ENCODE results near the gene ACTN2. TPM values are rescaled to one million over a fixed set of nuclear protein-coding genes. Genes with fewer than 3 reads are reported as not detected.

Gene ACTN2
- total RNA-seq, 2 experiments from 2014 or later: 0.11 to 0.18 TPM

DNA sequence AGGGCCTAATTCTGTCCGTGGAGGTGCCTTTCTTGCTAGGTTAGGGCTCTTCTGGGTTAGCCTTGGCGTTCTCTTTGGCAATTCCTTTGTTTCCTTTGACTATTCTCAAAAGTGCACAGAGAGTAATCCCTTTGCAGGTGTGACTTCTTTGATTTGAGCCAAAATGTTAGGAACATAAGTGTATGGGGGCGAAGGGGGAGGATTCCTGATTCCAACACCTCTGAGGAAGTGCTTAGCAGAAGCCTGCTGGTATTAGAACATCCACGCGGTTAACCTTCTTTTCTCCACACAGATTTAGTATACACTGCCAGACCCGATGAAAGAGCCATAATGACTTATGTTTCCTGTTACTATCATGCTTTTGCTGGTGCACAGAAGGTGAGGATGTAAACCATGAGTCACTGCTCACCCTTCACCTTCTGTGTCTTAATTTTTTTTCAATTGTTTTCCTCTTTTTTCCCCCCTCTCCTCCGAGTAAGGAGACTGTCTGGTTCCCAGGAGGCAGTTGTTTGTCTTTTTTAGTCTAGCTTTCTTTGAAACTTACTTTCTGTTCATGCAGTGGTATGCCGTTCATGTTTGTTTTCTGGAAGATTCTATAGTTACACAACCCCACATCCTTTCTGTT, 48.0 kb downstream of the ACTN2 start:
- intact Hi-C loops (cut with micrococcal nuclease): no loop called here
- DNase-seq (no peak), ATAC-seq (peak; percentile 37)
- peaks cover 2% of the 10 kb centered on the region for H3K27me3 Mint-ChIP-seq
- TF ChIP-seq, protein P1, sequence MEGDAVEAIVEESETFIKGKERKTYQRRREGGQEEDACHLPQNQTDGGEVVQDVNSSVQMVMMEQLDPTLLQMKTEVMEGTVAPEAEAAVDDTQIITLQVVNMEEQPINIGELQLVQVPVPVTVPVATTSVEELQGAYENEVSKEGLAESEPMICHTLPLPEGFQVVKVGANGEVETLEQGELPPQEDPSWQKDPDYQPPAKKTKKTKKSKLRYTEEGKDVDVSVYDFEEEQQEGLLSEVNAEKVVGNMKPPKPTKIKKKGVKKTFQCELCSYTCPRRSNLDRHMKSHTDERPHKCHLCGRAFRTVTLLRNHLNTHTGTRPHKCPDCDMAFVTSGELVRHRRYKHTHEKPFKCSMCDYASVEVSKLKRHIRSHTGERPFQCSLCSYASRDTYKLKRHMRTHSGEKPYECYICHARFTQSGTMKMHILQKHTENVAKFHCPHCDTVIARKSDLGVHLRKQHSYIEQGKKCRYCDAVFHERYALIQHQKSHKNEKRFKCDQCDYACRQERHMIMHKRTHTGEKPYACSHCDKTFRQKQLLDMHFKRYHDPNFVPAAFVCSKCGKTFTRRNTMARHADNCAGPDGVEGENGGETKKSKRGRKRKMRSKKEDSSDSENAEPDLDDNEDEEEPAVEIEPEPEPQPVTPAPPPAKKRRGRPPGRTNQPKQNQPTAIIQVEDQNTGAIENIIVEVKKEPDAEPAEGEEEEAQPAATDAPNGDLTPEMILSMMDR (IDR thresholded peaks at IDR 0.05): no peak
- no peaks in the 10 kb centered on the region for H3K36me3 Mint-ChIP-seq (ENCODE audit: low read depth)
- no peaks in the 10 kb centered on the region for H3K9me3 Mint-ChIP-seq
- CTCF ChIA-PET: no interaction called here
- H3K4me1 Mint-ChIP-seq (ENCODE audit: low read depth): peaks cover 2% of the 10 kb centered on the region
- POLR2A ChIA-PET: no interaction called here
- no peak overlapping the region for H3K4me3 Mint-ChIP-seq
- no peak overlapping the region for H3K27ac Mint-ChIP-seq

DNA sequence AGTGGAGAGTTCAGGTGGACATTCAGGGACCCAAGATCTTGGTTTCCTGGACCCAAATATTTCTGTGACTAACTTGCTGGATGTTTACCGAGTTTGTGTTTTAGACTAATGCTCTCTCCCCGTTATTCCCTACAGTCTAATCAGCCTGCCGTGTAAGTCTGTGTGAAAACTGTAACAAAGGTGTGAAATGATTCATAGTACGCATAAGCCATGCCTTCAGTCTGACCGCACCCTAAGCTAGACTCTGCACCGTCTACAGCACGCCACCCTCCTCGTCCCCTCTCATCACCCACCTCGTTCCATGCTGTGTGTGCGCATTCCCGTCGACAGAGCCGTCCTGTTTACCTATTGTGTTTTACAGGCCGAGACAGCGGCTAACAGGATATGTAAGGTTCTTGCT, 50.5 kb downstream of the ACTN2 start:
- Mint-ChIP-seq H3K36me3 (ENCODE audit: low read depth) (no peaks in the 10 kb centered on the region), H3K27me3 (peaks cover 10% of the 10 kb centered on the region), H3K27ac (no peak overlapping the region), H3K9me3 (no peaks in the 10 kb centered on the region), H3K4me1 (ENCODE audit: low read depth) (peaks cover 2% of the 10 kb centered on the region), H3K4me3 (no peak overlapping the region)
- TF ChIP-seq, protein P1 (IDR thresholded peaks at IDR 0.05): no peak
- CTCF ChIA-PET: no interaction called here
- DNase-seq: no peak
- POLR2A ChIA-PET: no interaction called here
- no peak for ATAC-seq
- intact Hi-C loops (cut with micrococcal nuclease): no loop called here

DNA sequence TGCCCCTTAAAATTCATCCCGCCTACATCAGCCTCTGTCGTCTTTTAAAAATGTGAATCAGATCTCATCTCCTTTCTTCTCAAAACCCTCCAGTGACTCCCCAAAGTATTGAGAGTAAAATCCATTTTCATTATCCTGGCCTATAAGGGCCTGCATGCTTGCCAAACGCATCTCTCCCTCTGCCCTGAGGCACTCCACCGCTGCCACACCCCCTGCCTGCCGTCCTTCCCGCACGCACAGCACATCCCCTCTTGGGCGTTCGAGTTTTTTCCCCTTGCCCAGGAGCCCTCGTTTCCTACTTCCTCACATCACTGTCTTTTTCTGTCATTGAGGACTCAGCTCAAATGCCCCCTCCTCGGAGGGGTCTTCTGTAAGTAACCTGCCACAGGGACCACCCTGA, 55.5 kb downstream of the ACTN2 start:
- ATAC-seq (no peak), DNase-seq (no peak)
- Mint-ChIP-seq H3K36me3 (ENCODE audit: low read depth) (no peaks in the 10 kb centered on the region), H3K27me3 (peaks cover 10% of the 10 kb centered on the region), H3K4me1 (ENCODE audit: low read depth) (no peaks in the 10 kb centered on the region), H3K27ac (no peak overlapping the region), H3K9me3 (no peaks in the 10 kb centered on the region), H3K4me3 (no peak overlapping the region)
- TF ChIP-seq, protein P1 (IDR thresholded peaks at IDR 0.05): no peak
- CTCF ChIA-PET: no interaction called here
- intact Hi-C loops (cut with micrococcal nuclease): no loop called here
- POLR2A ChIA-PET: no interaction called here

DNA sequence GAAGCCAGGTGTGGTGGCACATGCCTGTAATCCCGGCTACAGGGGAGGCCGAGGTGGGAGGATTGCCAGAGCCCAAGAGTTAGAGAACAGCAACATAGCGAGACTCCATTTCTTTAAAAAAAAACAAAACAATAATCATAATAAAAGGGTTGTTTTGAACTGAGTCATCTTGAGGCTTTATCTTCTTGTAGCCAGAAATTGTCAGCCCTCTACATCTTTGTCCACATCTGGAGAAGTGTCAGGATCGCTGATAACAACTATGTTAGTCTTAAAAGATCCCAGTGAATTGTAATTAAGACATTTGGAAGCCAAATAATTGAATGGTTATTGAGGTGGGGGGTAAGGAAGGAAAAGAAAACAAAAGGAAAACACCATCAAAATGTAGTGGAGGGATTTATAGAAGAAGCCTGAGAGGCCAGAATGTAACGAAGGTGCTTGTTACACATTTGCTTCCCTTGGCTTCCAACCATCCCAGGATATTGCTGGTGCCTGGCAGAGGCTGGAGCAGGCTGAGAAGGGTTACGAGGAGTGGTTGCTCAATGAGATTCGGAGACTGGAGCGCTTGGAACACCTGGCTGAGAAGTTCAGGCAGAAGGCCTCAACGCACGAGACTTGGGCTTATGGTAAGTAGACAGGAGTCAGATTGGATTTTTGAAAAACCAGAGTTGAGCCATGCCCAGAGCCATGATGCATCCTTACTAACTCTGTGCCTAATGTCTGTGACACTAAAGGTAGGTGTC, 56.3 kb downstream of the ACTN2 start:
- intact Hi-C loops (cut with micrococcal nuclease): no loop called here
- H3K27ac Mint-ChIP-seq: no peak overlapping the region
- no peak for ATAC-seq
- H3K36me3 Mint-ChIP-seq (ENCODE audit: low read depth): no peaks in the 10 kb centered on the region
- H3K9me3 Mint-ChIP-seq: no peaks in the 10 kb centered on the region
- no peaks in the 10 kb centered on the region for H3K4me1 Mint-ChIP-seq (ENCODE audit: low read depth)
- no peak overlapping the region for H3K4me3 Mint-ChIP-seq
- POLR2A ChIA-PET: no interaction called here
- TF ChIP-seq, protein P1 (IDR thresholded peaks at IDR 0.05): no peak
- peaks cover 10% of the 10 kb centered on the region for H3K27me3 Mint-ChIP-seq
- DNase-seq: no peak
- CTCF ChIA-PET: no interaction called here

DNA sequence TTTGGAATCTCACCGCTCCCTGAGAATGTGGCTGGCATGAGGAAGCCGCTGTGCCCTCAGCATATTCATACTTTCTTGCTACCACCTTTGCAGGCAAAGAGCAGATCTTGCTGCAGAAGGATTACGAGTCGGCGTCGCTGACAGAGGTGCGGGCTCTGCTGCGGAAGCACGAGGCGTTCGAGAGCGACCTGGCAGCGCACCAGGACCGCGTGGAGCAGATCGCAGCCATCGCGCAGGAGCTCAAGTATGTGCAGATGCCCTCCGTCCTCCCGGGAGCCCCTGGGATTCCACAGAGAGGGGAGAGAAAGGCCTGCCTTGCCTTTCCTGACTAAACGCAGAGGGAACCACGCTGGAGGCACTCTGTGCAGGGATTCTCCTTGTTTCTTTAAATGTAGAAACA, 58.2 kb downstream of the ACTN2 start:
- ATAC-seq: no peak
- POLR2A ChIA-PET: no interaction called here
- peaks cover 15% of the 10 kb centered on the region for H3K27me3 Mint-ChIP-seq
- H3K27ac Mint-ChIP-seq: no peak overlapping the region
- intact Hi-C loops (cut with micrococcal nuclease): no loop called here
- TF ChIP-seq, protein P1 (IDR thresholded peaks at IDR 0.05): no peak
- no peaks in the 10 kb centered on the region for H3K36me3 Mint-ChIP-seq (ENCODE audit: low read depth)
- CTCF ChIA-PET: no interaction called here
- DNase-seq: no peak
- H3K4me1 Mint-ChIP-seq (ENCODE audit: low read depth): no peaks in the 10 kb centered on the region
- H3K9me3 Mint-ChIP-seq: no peaks in the 10 kb centered on the region
- no peak overlapping the region for H3K4me3 Mint-ChIP-seq
